HG03558 (cell line): ENCODE measurements around the gene VIPR2.
"Not testable (repeated sequence)": the region's sequence is repeated elsewhere in the genome, so short reads cannot be mapped to it uniquely, and the experiment has no call there.

Experiments
- ATAC-seq: cut with Tn5 transposase; IDR thresholded peaks from one replicate; pipeline ENCODE4 v1.9.1; 2021; ENCODE audit warnings: moderate number of reproducible peaks; ENCODE audit not compliant: unreplicated experiment; ENCODE audit errors: extremely low read depth

The VIPR2 gene

GRCh38 chr7:159015454-159016410 is 128.9 kb downstream of the VIPR2 start:
- ATAC-seq, result no peak

GRCh38 chr7:159015081-159015453 is 129.6 kb downstream of the VIPR2 start:
- ATAC-seq, result no peak

- ATAC-seq, result no peak
Observed at GRCh38 chr7:159014297-159015062, 130.2 kb downstream of the VIPR2 start.

- no peak for ATAC-seq
Observed at GRCh38 chr7:159013825-159014289, 130.8 kb downstream of the VIPR2 start.

- ATAC-seq, result no peak
Observed at GRCh38 chr7:159013181-159013690, 131.4 kb downstream of the VIPR2 start.

- no peak for ATAC-seq
Observed at GRCh38 chr7:159012353-159013069, 132.2 kb downstream of the VIPR2 start.

GRCh38 chr7:159011722-159012022 is 133.0 kb downstream of the VIPR2 start:
- ATAC-seq, result no peak

GRCh38 chr7:159010937-159011721 is 133.5 kb downstream of the VIPR2 start:
- no peak for ATAC-seq

- ATAC-seq, result no peak
Observed at GRCh38 chr7:159010411-159010810, 134.3 kb downstream of the VIPR2 start.

- ATAC-seq, result no peak
Observed at GRCh38 chr7:159009951-159010350, 134.7 kb downstream of the VIPR2 start.

- no peak for ATAC-seq
Observed at GRCh38 chr7:159008417-159008816, 136.2 kb downstream of the VIPR2 start.

- no peak for ATAC-seq
Observed at GRCh38 chr7:159007996-159008389, 136.7 kb downstream of the VIPR2 start.

- ATAC-seq, result no peak
Observed at GRCh38 chr7:159007364-159007995, 137.2 kb downstream of the VIPR2 start.

- ATAC-seq, result no peak
Observed at GRCh38 chr7:159006610-159007130, 138.0 kb downstream of the VIPR2 start.

- ATAC-seq, result not testable (repeated sequence)
Observed at GRCh38 chr7:159006022-159006609, 138.6 kb downstream of the VIPR2 start.

- ATAC-seq, result no peak
Observed at GRCh38 chr7:159005618-159006017, 139.0 kb downstream of the VIPR2 start.

- no peak for ATAC-seq
Observed at GRCh38 chr7:159004411-159004810, 140.3 kb downstream of the VIPR2 start.

- no peak for ATAC-seq
Observed at GRCh38 chr7:159001811-159002210, 142.9 kb downstream of the VIPR2 start.
